Lower lobe of right lung (tissue), 2 donors: Measurements from ENCODE around the gene SPATA2. TPM values are rescaled to one million over a fixed set of nuclear protein-coding genes. Genes with fewer than 3 reads are reported as not detected.

Experiments used
- ATAC-seq, 2 donors: fragments of 200-7000 bp; cut with Tn5 transposase; one replicate each; pipeline ENCODE4 v1.9.1; 2020 to 2022; ENCODE audit warnings: mild to moderate bottlenecking in 2 of 2, moderate library complexity in 2 of 2
- DNase-seq: peaks from one replicate; pipeline ENCODE4 v3.0.0-alpha.2; 2020
- H3K27ac ChIP-seq: fragments of 200-600 bp; one replicate; pipeline ENCODE4 v1.8.0; 2022
- H3K27me3 ChIP-seq: fragments of 200-600 bp; one replicate; pipeline ENCODE4 v1.8.0; 2022; ENCODE audit warnings: low read depth
- H3K36me3 ChIP-seq: fragments of 200-600 bp; one replicate; pipeline ENCODE4 v1.8.0; 2022; ENCODE audit warnings: mild to moderate bottlenecking
- H3K4me1 ChIP-seq: fragments of 200-600 bp; one replicate; pipeline ENCODE4 v1.8.0; 2022
- H3K4me3 ChIP-seq: fragments of 200-600 bp; one replicate; pipeline ENCODE4 v1.8.0; 2022; ENCODE audit warnings: mild to moderate bottlenecking
- H3K9me3 ChIP-seq: fragments of 200-600 bp; one replicate; pipeline ENCODE4 v1.8.0; 2022
- CTCF ChIP-seq: fragments of 200-600 bp; IDR thresholded peaks from one replicate; pipeline ENCODE4 v1.8.0; 2022; ENCODE audit warnings: antibody characterized with exemption, mild to moderate bottlenecking
- intact Hi-C: fragments of 100-400 bp; cut with DNase I; formaldehyde crosslinking; loops from one replicate; pipeline ENCODE4 v1.11.0; 2022
- total RNA-seq: library from RNA; stranded (reverse); fragmentation: NEBNext Ultra II Directional; extraction: Animal tissue kit (Norgen Biotek cat#: 25700); gene quantifications from one replicate; pipeline ENCODE4 v1.2.1, GENCODE V29; 2021
- donor health status: DM: no; HTN: yes; CAD: no; lungs with severe emphysema.

SPATA2 gene
- total RNA-seq, 1 donor from 2014 or later = 7.2 TPM

- no peak for DNase-seq
- H3K4me1 ChIP-seq = peaks cover 10% of the 10 kb centered on the region
- TF ChIP-seq CTCF = no peak
- H3K27ac ChIP-seq = no peak overlapping the region
- no peaks in the 10 kb centered on the region for H3K27me3 ChIP-seq
- H3K9me3 ChIP-seq = no peaks in the 10 kb centered on the region
- intact Hi-C loops = no loop called here
- no peak overlapping the region for H3K4me3 ChIP-seq
- ATAC-seq = no peak
- peaks cover 92% of the 10 kb centered on the region for H3K36me3 ChIP-seq
Measured at GRCh38 chr20:49882171-49882970, 33.0 kb downstream of the SPATA2 start.

GRCh38 chr20:49880724-49881445, 34.4 kb downstream of the SPATA2 start:
- Histone ChIP-seq H3K4me3 (no peak overlapping the region), H3K36me3 (peaks cover 90% of the 10 kb centered on the region), H3K27ac (no peak overlapping the region), H3K4me1 (no peaks in the 10 kb centered on the region), H3K27me3 (no peaks in the 10 kb centered on the region), H3K9me3 (no peaks in the 10 kb centered on the region)
- no peak for ATAC-seq
- TF ChIP-seq CTCF = no peak
- DNase-seq = no peak
- intact Hi-C loops = no loop called here

GRCh38 chr20:49880177-49880576, 35.2 kb downstream of the SPATA2 start:
- DNase-seq (no peak), ATAC-seq (no peak)
- Histone ChIP-seq H3K27ac (no peak overlapping the region), H3K36me3 (peaks cover 88% of the 10 kb centered on the region), H3K4me1 (no peaks in the 10 kb centered on the region), H3K4me3 (no peak overlapping the region), H3K9me3 (no peaks in the 10 kb centered on the region), H3K27me3 (no peaks in the 10 kb centered on the region)
- intact Hi-C loops = no loop called here
- no peak for TF ChIP-seq CTCF

GRCh38 chr20:49878977-49879376, 36.4 kb downstream of the SPATA2 start:
- DNase-seq (no peak), ATAC-seq (no peak)
- Histone ChIP-seq H3K9me3 (no peaks in the 10 kb centered on the region), H3K4me3 (no peak overlapping the region), H3K36me3 (peaks cover 86% of the 10 kb centered on the region), H3K27ac (no peak overlapping the region), H3K4me1 (no peaks in the 10 kb centered on the region), H3K27me3 (no peaks in the 10 kb centered on the region)
- intact Hi-C loops = no loop called here
- no peak for TF ChIP-seq CTCF

- Histone ChIP-seq H3K36me3 (peaks cover 75% of the 10 kb centered on the region), H3K27me3 (no peaks in the 10 kb centered on the region), H3K4me3 (no peak overlapping the region), H3K27ac (no peak overlapping the region), H3K4me1 (no peaks in the 10 kb centered on the region), H3K9me3 (no peaks in the 10 kb centered on the region)
- ATAC-seq (no peak), DNase-seq (no peak)
- TF ChIP-seq CTCF = no peak
- intact Hi-C loops = no loop called here
Measured at GRCh38 chr20:49877386-49877921, 37.9 kb downstream of the SPATA2 start.
